HG02798 (cell line): ENCODE results near the gene ZNHIT1.
"Not testable (repeated sequence)": the region's sequence is repeated elsewhere in the genome, so short reads cannot be mapped to it uniquely, and the experiment has no call there.

Experiments
- ATAC-seq: cut with Tn5 transposase; IDR thresholded peaks from one replicate; pipeline ENCODE4 v1.9.1; 2021; ENCODE audit warnings: mild to moderate bottlenecking; ENCODE audit not compliant: unreplicated experiment, poor library complexity

The ZNHIT1 gene

GRCh38 chr7:101239191-101239950 lies 21.4 kb downstream of the ZNHIT1 start:
- no peak for ATAC-seq

- no peak for ATAC-seq
These were observed 21.9 kb downstream of the ZNHIT1 start for GRCh38 chr7:101239951-101240220.

- no peak for ATAC-seq
These were observed 22.5 kb downstream of the ZNHIT1 start for GRCh38 chr7:101240226-101241014.

GRCh38 chr7:101241015-101241363 lies 23.0 kb downstream of the ZNHIT1 start:
- no peak for ATAC-seq

- ATAC-seq = no peak
These were observed 23.7 kb downstream of the ZNHIT1 start for GRCh38 chr7:101241443-101242349.

- no peak for ATAC-seq
These were observed 25.8 kb downstream of the ZNHIT1 start for GRCh38 chr7:101243646-101244374.

- ATAC-seq = peak; percentile 94
These were observed 26.6 kb downstream of the ZNHIT1 start, which contains the start of gene FIS1 for GRCh38 chr7:101244375-101245146. FIS1 (minus strand) TSS chr7:101245081; CDS start chr7:101245004, 77 bp downstream.

GRCh38 chr7:101245147-101245668 lies 27.2 kb downstream of the ZNHIT1 start:
- no peak for ATAC-seq

- ATAC-seq = no peak
These were observed 30.3 kb downstream of the ZNHIT1 start for GRCh38 chr7:101248276-101248675.

GRCh38 chr7:101250324-101250723 lies 32.4 kb downstream of the ZNHIT1 start:
- no peak for ATAC-seq

- peak; percentile 99 for ATAC-seq
These were observed 34.1 kb downstream of the ZNHIT1 start for GRCh38 chr7:101251871-101252659.

- ATAC-seq = not testable (repeated sequence)
These were observed 35.2 kb downstream of the ZNHIT1 start for GRCh38 chr7:101253199-101253598.

- no peak for ATAC-seq
These were observed 37.8 kb downstream of the ZNHIT1 start for GRCh38 chr7:101255796-101256195.

- ATAC-seq = no peak
These were observed 40.3 kb downstream of the ZNHIT1 start for GRCh38 chr7:101258243-101258731.

- ATAC-seq = not testable (repeated sequence)
These were observed 46.2 kb downstream of the ZNHIT1 start for GRCh38 chr7:101264102-101264706.

- no peak for ATAC-seq
These were observed 47.9 kb downstream of the ZNHIT1 start for GRCh38 chr7:101265622-101266516.

- ATAC-seq = no peak
These were observed 51.7 kb downstream of the ZNHIT1 start for GRCh38 chr7:101269664-101270063.
